GM21381 (cell line): ENCODE data around the gene ARL8B.
"Not testable (repeated sequence)": the region's sequence is repeated elsewhere in the genome, so short reads cannot be mapped to it uniquely, and the experiment has no call there.

Source experiments
- ATAC-seq: cut with Tn5 transposase; IDR thresholded peaks from one replicate; pipeline ENCODE4 v1.9.1; 2021; ENCODE audit warnings: mild to moderate bottlenecking, moderate library complexity; ENCODE audit not compliant: unreplicated experiment

ARL8B gene

GRCh38 chr3:5122030-5122740 is at the start of gene ARL8B:
TSS of gene ARL8B (plus strand) at chr3:5122292. CDS start at chr3:5122466, 174 bp downstream.
- ATAC-seq: peak; percentile 97

GRCh38 chr3:5073374-5074085 is 48.6 kb upstream of the ARL8B start:
- no peak for ATAC-seq

DNA sequence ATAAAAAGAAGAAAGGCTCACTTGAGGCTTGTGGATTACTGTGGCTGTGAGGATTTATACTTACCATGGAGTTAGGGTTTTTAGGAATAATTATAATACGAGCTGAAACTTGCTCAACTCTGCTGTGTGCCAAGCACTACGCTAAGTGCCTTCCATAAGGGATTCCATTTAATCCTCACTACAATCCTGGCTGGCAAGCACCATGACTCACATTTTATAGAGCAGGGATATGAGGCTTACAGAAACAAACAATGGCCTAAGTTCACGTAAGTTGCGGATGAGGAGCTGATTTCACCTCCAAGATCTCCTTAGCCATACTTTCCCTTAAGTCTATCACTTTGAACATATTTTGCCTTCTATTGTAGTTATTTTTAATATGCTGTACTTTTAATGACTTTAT is 43.9 kb upstream of the ARL8B start:
- no peak for ATAC-seq

DNA sequence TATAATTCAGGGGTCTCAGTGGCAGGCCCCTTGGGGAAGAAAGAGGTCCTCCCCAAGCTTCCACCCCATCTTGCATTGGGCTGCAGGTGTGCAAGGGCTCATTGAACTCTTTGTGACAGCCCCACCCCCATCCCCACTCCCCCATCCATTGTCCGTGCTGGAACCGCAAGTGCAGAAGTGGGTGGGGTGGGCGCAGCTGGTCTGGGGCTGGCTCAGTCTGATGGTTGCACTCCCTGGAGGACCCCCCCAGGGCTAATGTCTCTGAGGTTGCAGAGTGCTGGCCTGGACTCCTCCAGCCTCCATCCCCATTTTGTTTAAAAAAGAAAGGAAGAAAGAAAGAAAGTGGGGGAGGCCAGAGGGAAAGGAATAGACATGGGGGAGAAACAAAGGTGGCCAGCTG is 42.3 kb upstream of the ARL8B start:
- ATAC-seq: no peak

GRCh38 chr3:5080779-5081550 is 41.1 kb upstream of the ARL8B start:
- no peak for ATAC-seq

GRCh38 chr3:5081973-5082788 is 39.9 kb upstream of the ARL8B start:
- ATAC-seq: not testable (repeated sequence)

DNA sequence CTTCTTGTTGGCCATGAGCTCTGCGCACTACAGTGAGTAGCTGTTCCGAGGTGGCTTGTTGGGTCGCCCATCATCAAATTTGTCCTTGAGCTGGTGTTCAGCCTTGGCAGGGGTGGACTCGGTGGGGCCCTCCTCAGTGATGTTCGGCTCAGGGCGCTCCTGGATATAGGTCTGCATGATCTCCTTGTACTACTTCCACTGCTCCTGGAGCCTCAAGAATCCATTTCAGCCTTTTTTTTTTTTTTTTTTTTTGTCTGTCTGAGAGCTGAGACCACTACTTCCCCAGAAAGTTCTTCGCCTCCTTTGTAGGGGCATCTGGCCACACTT is 39.3 kb upstream of the ARL8B start:
- no peak for ATAC-seq

DNA sequence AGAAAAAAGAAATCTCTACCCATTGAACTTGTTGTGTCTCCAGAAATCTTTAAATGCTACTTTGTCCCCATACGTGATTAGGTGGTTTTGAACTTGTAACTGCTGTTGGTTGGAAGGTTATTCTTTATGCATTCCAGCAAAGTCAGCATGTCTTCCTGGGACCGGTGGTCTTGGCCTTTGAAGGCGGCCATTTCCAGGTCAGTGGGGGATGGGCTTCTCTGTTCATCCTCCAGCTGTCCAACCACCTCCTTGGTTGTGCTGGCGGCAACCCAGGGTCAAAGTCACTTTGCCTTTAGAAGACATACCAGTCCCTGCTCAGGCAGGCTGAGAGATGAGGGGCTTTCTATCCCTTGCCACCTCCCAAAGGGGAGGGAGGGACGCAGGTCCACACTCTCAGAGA is 37.9 kb upstream of the ARL8B start:
- no peak for ATAC-seq

DNA sequence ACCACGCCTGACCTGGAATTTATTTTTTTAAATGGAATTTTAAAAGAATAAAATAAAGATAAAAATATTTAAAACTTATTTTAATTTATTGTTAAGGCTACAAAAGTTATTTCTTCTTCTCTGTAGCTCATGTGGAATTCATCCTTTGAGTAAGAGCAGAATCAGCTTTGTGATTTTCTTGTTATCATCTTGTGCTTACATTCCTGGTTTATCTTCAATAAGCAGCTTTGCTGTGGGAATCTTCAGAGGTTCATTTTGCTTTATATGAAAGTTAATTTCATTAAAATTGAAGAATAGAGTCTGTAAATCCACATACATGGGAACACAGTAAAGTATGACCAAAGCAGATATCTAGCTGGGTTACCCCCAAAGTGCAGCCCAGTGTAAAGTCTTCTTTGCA is 35.4 kb upstream of the ARL8B start:
- ATAC-seq: no peak

DNA sequence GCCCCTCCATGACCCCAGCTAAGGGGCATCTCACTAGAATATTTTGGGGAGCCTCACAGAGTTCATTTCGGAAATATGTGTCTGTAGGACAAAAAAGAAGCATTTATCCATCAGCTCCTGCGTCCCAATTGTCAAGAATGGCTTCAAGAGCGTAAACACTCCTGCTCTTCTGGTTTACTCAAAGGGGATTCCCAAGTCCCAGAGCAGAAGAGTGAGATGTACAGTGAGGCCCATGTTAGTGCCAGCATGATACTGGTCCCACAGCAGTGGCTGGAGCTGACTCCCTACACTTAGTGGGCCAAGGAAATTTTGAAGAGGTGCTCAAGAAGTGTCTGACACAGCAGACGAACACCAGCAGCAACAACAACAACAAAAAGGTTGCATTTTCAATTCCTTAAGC is 34.9 kb upstream of the ARL8B start:
- ATAC-seq: no peak

DNA sequence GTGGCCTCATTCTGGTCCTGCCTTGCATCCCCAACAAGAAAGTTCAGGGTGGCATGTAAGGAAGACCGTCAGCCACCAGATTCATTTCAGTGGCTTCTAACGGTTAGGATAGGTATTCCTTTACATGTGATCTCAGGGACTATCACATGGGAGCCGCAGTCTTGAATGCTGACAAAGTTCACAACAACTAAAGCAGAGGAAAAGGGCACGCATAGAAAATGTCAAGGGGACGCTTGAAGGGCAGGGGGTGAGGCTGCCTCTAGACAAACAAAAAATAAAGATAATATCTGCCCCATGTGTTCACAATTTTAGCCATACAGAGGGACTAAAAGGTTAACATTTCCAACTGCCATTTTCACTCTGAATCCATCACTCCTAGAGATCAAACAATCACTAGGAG is 31.9 kb upstream of the ARL8B start:
- ATAC-seq: no peak

GRCh38 chr3:5092018-5092417 is 30.1 kb upstream of the ARL8B start:
- ATAC-seq: no peak

- ATAC-seq: no peak
These were observed 28.4 kb upstream of the ARL8B start for GRCh38 chr3:5093731-5094130.

- no peak for ATAC-seq
These were observed 26.2 kb upstream of the ARL8B start for GRCh38 chr3:5095886-5096285.

- no peak for ATAC-seq
These were observed 25.6 kb upstream of the ARL8B start for GRCh38 chr3:5096336-5097008.

- ATAC-seq: no peak
These were observed 23.7 kb upstream of the ARL8B start for GRCh38 chr3:5098346-5098745.

DNA sequence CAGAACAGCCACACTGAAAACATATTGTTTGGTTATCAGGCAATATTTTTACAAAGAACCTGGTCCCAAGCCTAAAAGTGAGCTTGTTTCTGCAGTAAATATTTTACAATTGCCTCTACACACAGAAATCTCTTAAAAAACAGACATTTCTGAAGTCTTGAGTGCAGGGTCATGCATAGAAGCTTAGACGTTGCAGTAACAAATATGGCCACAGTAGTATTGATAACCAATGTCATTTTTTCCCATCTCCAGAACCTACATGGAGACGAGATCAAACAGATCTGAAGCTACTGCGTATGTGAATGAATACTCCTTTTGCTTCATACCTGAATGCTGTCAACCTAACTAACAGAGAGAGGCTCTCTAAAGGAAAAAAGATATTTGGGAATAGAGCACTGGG is 19.6 kb upstream of the ARL8B start:
- no peak for ATAC-seq

GRCh38 chr3:5103743-5104142 is 18.3 kb upstream of the ARL8B start:
- ATAC-seq: no peak

DNA sequence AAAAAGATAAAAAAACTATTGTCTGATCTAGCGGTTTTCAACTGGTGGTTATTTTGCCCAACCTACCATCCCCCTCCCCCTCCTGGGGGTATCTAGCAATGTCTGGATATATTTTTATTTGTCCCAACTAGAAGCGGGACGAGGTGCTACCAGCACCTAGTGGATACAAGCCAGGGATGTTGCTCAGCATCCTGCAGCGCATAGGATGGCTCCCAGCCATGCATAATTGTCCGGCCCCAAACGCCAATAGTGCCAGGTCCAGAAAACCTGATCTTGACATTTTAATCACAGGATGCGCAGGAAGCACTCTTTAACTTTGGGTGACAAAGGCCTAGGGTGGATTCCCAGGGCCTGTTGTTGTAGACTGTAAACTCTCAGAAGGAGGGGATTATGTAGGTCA is 17.0 kb upstream of the ARL8B start:
- no peak for ATAC-seq

- not testable (repeated sequence) for ATAC-seq
These were observed 15.7 kb upstream of the ARL8B start for GRCh38 chr3:5106371-5106770.

DNA sequence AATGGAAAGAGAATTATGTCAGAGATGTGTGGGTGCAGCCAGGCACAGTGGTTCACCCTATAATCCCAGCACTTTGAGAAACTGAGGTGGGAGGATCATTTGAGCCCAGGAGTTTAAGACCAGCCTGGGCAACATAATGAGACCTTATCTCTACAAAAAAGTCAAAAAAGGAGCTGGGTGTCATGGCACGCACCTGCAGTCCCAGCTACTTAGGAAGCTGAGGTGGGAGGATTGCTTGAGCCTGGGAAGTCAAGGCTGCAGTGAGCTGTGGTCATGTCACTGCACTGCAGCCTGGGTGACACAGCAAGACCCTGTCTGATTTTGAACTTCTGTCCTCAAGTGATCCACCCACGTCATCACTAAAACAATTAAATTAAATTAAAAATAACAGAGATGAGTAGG is 15.2 kb upstream of the ARL8B start:
- ATAC-seq: not testable (repeated sequence)
